K562 (cell line): Measurements from ENCODE around the gene CASD1.

Experiments used
- BMI1 ChIP-seq: fragments of 150-350 bp; IDR thresholded peaks from 2 replicates; pipeline ENCODE4 v1.6.1; 2014; ENCODE audit warnings: low read length
- CHD2 ChIP-seq: IDR thresholded peaks from 2 replicates; pipeline ENCODE4 v1.6.1; 2011; ENCODE audit warnings: low read depth, low read length
- EZH2 ChIP-seq: IDR thresholded peaks from 2 replicates; pipeline ENCODE4 v1.6.1; 2012; ENCODE audit warnings: low read depth, mild to moderate bottlenecking, inconsistent platforms, low read length, borderline replicate concordance
- FOXP1 ChIP-seq: sonication (generic); formaldehyde crosslinking; IDR thresholded peaks from 2 replicates; pipeline ENCODE4 v1.8.0; 2022; ENCODE audit warnings: mild to moderate bottlenecking, missing genetic modification reagents
- JUNB ChIP-seq: fragments of 450-650 bp; formaldehyde crosslinking; conservative IDR thresholded peaks from 2 replicates; pipeline ENCODE4 v1.4.0; 2020; ENCODE audit warnings: mild to moderate bottlenecking
- NFXL1 ChIP-seq: fragments of 450-650 bp; formaldehyde crosslinking; IDR thresholded peaks from 2 replicates; pipeline ENCODE4 v1.4.0; 2021; ENCODE audit warnings: mild to moderate bottlenecking
- SMAD3 ChIP-seq: fragments of 450-650 bp; formaldehyde crosslinking; conservative IDR thresholded peaks from 2 replicates; pipeline ENCODE4 v1.4.0; 2020; ENCODE audit warnings: mild to moderate bottlenecking
- ZNF3 ChIP-seq: fragments of 250-450 bp; sonication (Bioruptor Pico); IDR thresholded peaks from 2 replicates; pipeline ENCODE4 v1.5.0; 2021; ENCODE audit warnings: mild to moderate bottlenecking, moderate library complexity
- TF ChIP-seq, protein P1 (sequence below): sonication (generic); formaldehyde crosslinking; IDR thresholded peaks from 2 replicates; pipeline ENCODE4 v1.8.1; 2023; ENCODE audit warnings: mild to moderate bottlenecking, missing genetic modification reagents, moderate library complexity
- TF ChIP-seq, protein P2 (sequence below), 2 experiments: fragments of 450-650 bp; formaldehyde crosslinking in 1 of 2; IDR thresholded peaks; 2 replicates each; pipeline versions ENCODE4 v1.4.0 to v1.6.1; 2014 to 2020; ENCODE audit warnings: mild to moderate bottlenecking in 2 of 2, borderline replicate concordance in 1 of 2, low read depth in 1 of 2
- TF ChIP-seq, protein P3 (sequence below): sonication (generic); formaldehyde crosslinking; IDR thresholded peaks from 2 replicates; pipeline ENCODE4 v1.9.0; 2022; ENCODE audit warnings: mild to moderate bottlenecking, missing genetic modification reagents
- TF ChIP-seq, protein P4 (sequence below): IDR thresholded peaks from 2 replicates; pipeline ENCODE4 v1.6.1; 2012; ENCODE audit warnings: low read depth, low read length, improper control_type of control experiment, borderline replicate concordance
- TF ChIP-seq, protein P5 (sequence below), 2 experiments: fragments of 450-650 bp; IDR thresholded peaks; 2 replicates each; pipeline ENCODE4 v1.6.1; 2016

DNA sequence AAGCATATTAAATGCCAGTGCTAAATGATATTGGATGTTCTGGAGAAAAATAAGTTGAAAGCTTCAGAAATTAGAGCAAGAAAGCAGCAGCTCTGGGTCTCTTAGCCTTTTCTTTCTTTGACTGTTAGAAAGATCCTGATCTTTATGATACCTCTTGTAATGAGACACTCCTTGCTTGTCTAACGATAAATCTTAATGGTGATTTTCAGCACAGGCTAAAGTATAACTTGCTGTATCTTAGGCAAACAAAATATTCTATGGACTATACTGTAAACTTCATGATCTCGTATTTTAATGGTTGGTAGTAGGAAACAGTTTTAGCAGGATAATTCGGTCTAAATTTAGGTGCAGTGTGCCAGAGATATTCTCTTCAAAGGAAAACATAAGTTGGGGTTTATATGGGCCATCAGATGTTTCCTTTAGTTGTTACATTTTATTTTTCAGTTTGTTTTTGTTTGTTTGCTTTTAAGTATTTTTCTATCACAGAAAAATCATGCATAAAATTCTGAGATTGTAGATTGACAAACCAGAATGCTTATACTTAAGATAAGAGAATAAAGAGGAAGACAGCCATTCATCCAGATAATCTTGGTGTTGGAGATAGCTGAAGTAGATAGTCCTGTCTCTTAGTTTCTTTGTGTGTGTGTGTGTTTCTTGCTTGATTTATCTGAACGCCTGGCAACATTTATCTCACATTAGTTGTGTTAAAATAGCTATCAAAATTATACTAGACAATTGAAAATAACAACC lies 4.7 kb downstream of the CASD1 start:
- no peak for TF ChIP-seq CHD2
- TF ChIP-seq, protein P1, sequence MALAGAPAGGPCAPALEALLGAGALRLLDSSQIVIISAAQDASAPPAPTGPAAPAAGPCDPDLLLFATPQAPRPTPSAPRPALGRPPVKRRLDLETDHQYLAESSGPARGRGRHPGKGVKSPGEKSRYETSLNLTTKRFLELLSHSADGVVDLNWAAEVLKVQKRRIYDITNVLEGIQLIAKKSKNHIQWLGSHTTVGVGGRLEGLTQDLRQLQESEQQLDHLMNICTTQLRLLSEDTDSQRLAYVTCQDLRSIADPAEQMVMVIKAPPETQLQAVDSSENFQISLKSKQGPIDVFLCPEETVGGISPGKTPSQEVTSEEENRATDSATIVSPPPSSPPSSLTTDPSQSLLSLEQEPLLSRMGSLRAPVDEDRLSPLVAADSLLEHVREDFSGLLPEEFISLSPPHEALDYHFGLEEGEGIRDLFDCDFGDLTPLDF (CRISPR knock-in tag) = no peak
- TF ChIP-seq NFXL1 (CRISPR knock-in tag) = no peak
- TF ChIP-seq, protein P2, sequence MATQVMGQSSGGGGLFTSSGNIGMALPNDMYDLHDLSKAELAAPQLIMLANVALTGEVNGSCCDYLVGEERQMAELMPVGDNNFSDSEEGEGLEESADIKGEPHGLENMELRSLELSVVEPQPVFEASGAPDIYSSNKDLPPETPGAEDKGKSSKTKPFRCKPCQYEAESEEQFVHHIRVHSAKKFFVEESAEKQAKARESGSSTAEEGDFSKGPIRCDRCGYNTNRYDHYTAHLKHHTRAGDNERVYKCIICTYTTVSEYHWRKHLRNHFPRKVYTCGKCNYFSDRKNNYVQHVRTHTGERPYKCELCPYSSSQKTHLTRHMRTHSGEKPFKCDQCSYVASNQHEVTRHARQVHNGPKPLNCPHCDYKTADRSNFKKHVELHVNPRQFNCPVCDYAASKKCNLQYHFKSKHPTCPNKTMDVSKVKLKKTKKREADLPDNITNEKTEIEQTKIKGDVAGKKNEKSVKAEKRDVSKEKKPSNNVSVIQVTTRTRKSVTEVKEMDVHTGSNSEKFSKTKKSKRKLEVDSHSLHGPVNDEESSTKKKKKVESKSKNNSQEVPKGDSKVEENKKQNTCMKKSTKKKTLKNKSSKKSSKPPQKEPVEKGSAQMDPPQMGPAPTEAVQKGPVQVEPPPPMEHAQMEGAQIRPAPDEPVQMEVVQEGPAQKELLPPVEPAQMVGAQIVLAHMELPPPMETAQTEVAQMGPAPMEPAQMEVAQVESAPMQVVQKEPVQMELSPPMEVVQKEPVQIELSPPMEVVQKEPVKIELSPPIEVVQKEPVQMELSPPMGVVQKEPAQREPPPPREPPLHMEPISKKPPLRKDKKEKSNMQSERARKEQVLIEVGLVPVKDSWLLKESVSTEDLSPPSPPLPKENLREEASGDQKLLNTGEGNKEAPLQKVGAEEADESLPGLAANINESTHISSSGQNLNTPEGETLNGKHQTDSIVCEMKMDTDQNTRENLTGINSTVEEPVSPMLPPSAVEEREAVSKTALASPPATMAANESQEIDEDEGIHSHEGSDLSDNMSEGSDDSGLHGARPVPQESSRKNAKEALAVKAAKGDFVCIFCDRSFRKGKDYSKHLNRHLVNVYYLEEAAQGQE (IDR thresholded peaks at IDR 0.05; ENCODE audit: borderline replicate concordance) = no peak
- TF ChIP-seq, protein P2 (CRISPR knock-in tag; IDR thresholded peaks at IDR 0.05; ENCODE audit: low read depth) = no peak
- TF ChIP-seq, protein P3, sequence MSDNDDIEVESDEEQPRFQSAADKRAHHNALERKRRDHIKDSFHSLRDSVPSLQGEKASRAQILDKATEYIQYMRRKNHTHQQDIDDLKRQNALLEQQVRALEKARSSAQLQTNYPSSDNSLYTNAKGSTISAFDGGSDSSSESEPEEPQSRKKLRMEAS (CRISPR knock-in tag) = no peak
- no peak for TF ChIP-seq BMI1
- TF ChIP-seq FOXP1 (CRISPR knock-in tag) = no peak
- no peak for TF ChIP-seq EZH2
- TF ChIP-seq ZNF3 (CRISPR knock-in tag) = no peak
- TF ChIP-seq JUNB (CRISPR knock-in tag) = no peak
- TF ChIP-seq, protein P4, sequence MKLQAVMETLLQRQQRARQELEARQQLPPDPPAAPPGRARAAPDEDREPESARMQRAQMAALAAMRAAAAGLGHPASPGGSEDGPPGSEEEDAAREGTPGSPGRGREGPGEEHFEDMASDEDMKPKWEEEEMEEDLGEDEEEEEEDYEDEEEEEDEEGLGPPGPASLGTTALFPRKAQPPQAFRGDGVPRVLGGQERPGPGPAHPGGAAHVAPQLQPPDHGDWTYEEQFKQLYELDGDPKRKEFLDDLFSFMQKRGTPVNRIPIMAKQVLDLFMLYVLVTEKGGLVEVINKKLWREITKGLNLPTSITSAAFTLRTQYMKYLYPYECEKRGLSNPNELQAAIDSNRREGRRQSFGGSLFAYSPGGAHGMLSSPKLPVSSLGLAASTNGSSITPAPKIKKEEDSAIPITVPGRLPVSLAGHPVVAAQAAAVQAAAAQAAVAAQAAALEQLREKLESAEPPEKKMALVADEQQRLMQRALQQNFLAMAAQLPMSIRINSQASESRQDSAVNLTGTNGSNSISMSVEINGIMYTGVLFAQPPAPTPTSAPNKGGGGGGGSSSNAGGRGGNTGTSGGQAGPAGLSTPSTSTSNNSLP = no peak
- TF ChIP-seq, protein P5, sequence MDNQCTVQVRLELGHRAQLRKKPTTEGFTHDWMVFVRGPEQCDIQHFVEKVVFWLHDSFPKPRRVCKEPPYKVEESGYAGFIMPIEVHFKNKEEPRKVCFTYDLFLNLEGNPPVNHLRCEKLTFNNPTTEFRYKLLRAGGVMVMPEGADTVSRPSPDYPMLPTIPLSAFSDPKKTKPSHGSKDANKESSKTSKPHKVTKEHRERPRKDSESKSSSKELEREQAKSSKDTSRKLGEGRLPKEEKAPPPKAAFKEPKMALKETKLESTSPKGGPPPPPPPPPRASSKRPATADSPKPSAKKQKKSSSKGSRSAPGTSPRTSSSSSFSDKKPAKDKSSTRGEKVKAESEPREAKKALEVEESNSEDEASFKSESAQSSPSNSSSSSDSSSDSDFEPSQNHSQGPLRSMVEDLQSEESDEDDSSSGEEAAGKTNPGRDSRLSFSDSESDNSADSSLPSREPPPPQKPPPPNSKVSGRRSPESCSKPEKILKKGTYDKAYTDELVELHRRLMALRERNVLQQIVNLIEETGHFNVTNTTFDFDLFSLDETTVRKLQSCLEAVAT (IDR thresholded peaks at IDR 0.05) = no peak
- no peak for TF ChIP-seq SMAD3 (CRISPR knock-in tag)
